ENCODE data around the gene CMTM4. TPM values are rescaled to one million over a fixed set of nuclear protein-coding genes. Genes with fewer than 3 reads are reported as not detected.
A peak's percentile ranks its signal among the peaks of the same experiment; 100 is the strongest.

The CMTM4 gene
- polyA plus RNA-seq, 1 of the 3 experiments (the other 2 are of a cell fraction): 21.7 TPM

GRCh38 chr16:66741169-66741900 is 44.8 kb upstream of the CMTM4 start:
- no peak overlapping the region for H3K4me3 ChIP-seq (ENCODE audit: low read depth in 2 of 2, low read length in 1 of 2)
- H3K4me2 ChIP-seq: peak overlapping the region; percentile 39
- no peaks in the 10 kb centered on the region for H3K9me3 ChIP-seq
- H3K27me3 ChIP-seq (ENCODE audit: insufficient read depth): no peaks in the 10 kb centered on the region
- POLR2A ChIA-PET: interaction anchor here (1.0 to 1.1 kb wide), 2 partner anchors 10 to 58 kb away, joined by 3 to 7 read pairs; partner anchors contain the start of gene DYNC1LI2
- WGBS (ENCODE audit: low lambda C conversion rate): 35% methylated on average over 10 of the region's 10 CpGs
- TF ChIP-seq NFIC (IDR thresholded peaks at IDR 0.05; ENCODE audit: borderline replicate concordance) (peak; percentile 88), MEF2A (IDR thresholded peaks at IDR 0.05; ENCODE audit: borderline replicate concordance, low read depth) (no peak), MXI1 (IDR thresholded peaks at IDR 0.05; ENCODE audit: low read depth, low read length) (peak; percentile 71), TCF12 (IDR thresholded peaks at IDR 0.05) (peak; percentile 40; the same call in 1 of the 2 replicates), USF1 (IDR thresholded peaks at IDR 0.05; ENCODE audit: borderline replicate concordance, low read depth) (no peak), YY1 (IDR thresholded peaks at IDR 0.05; ENCODE audit: low read depth) (0 out of 2 replicates have a peak, but pooled peaks have one; percentile 25), TAF1 (IDR thresholded peaks at IDR 0.05; ENCODE audit: borderline replicate concordance, low read depth, low read length) (no peak), FOXM1 (IDR thresholded peaks at IDR 0.05; ENCODE audit: low read depth) (no peak), NRF1 (IDR thresholded peaks at IDR 0.05; ENCODE audit: low read depth, low read length) (no peak), GABPA (IDR thresholded peaks at IDR 0.05; ENCODE audit: low read depth) (no peak), EZH2phosphoT487 (IDR thresholded peaks at IDR 0.05; ENCODE audit: borderline replicate concordance, low read depth) (no peak), RXRA (IDR thresholded peaks at IDR 0.05; ENCODE audit: borderline replicate concordance, low read depth) (no peak), EP300 (IDR thresholded peaks at IDR 0.05; ENCODE audit: borderline replicate concordance in 1 of 2, low read depth in 1 of 2, low read length in 1 of 2) (0 out of 4 replicates have a peak, but pooled peaks of 1 of the 2 experiments have one; percentile 27), FOXJ3 (CRISPR knock-in tag; IDR thresholded peaks at IDR 0.05) (0 out of 2 replicates have a peak, but pooled peaks have one; percentile 47), JUND (IDR thresholded peaks at IDR 0.05) (0 out of 2 replicates have a peak, but pooled peaks have one; percentile 48), ELF1 (IDR thresholded peaks at IDR 0.05) (no peak), CHD2 (IDR thresholded peaks at IDR 0.05; ENCODE audit: low read length, partially characterized antibody) (peak; percentile 26)
- TF ChIP-seq, protein P1, sequence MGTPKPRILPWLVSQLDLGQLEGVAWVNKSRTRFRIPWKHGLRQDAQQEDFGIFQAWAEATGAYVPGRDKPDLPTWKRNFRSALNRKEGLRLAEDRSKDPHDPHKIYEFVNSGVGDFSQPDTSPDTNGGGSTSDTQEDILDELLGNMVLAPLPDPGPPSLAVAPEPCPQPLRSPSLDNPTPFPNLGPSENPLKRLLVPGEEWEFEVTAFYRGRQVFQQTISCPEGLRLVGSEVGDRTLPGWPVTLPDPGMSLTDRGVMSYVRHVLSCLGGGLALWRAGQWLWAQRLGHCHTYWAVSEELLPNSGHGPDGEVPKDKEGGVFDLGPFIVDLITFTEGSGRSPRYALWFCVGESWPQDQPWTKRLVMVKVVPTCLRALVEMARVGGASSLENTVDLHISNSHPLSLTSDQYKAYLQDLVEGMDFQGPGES (IDR thresholded peaks at IDR 0.05; ENCODE audit: low read depth, low read length): no peak
- TF ChIP-seq, protein P2, sequence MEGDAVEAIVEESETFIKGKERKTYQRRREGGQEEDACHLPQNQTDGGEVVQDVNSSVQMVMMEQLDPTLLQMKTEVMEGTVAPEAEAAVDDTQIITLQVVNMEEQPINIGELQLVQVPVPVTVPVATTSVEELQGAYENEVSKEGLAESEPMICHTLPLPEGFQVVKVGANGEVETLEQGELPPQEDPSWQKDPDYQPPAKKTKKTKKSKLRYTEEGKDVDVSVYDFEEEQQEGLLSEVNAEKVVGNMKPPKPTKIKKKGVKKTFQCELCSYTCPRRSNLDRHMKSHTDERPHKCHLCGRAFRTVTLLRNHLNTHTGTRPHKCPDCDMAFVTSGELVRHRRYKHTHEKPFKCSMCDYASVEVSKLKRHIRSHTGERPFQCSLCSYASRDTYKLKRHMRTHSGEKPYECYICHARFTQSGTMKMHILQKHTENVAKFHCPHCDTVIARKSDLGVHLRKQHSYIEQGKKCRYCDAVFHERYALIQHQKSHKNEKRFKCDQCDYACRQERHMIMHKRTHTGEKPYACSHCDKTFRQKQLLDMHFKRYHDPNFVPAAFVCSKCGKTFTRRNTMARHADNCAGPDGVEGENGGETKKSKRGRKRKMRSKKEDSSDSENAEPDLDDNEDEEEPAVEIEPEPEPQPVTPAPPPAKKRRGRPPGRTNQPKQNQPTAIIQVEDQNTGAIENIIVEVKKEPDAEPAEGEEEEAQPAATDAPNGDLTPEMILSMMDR (IDR thresholded peaks at IDR 0.05): no peak
- TF ChIP-seq, protein P3, sequence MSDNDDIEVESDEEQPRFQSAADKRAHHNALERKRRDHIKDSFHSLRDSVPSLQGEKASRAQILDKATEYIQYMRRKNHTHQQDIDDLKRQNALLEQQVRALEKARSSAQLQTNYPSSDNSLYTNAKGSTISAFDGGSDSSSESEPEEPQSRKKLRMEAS (IDR thresholded peaks at IDR 0.05; ENCODE audit: low read depth): peak; percentile 64
- TF ChIP-seq, protein P4, sequence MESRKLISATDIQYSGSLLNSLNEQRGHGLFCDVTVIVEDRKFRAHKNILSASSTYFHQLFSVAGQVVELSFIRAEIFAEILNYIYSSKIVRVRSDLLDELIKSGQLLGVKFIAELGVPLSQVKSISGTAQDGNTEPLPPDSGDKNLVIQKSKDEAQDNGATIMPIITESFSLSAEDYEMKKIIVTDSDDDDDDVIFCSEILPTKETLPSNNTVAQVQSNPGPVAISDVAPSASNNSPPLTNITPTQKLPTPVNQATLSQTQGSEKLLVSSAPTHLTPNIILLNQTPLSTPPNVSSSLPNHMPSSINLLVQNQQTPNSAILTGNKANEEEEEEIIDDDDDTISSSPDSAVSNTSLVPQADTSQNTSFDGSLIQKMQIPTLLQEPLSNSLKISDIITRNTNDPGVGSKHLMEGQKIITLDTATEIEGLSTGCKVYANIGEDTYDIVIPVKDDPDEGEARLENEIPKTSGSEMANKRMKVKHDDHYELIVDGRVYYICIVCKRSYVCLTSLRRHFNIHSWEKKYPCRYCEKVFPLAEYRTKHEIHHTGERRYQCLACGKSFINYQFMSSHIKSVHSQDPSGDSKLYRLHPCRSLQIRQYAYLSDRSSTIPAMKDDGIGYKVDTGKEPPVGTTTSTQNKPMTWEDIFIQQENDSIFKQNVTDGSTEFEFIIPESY (IDR thresholded peaks at IDR 0.05; ENCODE audit: borderline replicate concordance, low read depth): no peak
- peak overlapping the region; percentile 24; the same call in 1 of the 2 replicates for H3K9ac ChIP-seq
- peaks cover 95% of the 10 kb centered on the region for H3K79me2 ChIP-seq (ENCODE audit: insufficient read depth)
- H3K9me2 ChIP-seq: no peaks in the 10 kb centered on the region
- H3K4me1 ChIP-seq (ENCODE audit: control insufficient read depth in 1 of 2, insufficient read depth in 2 of 2, low read depth in 1 of 2, low read length in 1 of 2): peaks cover 10 to 15% of the 10 kb centered on the region in 2 experiments; a peak in 3 of 4 replicates
- H3F3A ChIP-seq (replicated peaks; ENCODE audit: insufficient read depth): peaks cover 29% of the 10 kb centered on the region
- peaks cover 46 to 67% of the 10 kb centered on the region in 2 experiments for H3K36me3 ChIP-seq (replicated peaks in 1 of 2; ENCODE audit: control insufficient read depth in 1 of 2, insufficient read depth in 2 of 2, low read length in 1 of 2)
- H2AFZ ChIP-seq (ENCODE audit: low read depth): no peak overlapping the region
- peak overlapping the region; percentile 75 to 77 for H3K27ac ChIP-seq (ENCODE audit: low read depth in 2 of 2, low read length in 1 of 2)
- peak; percentile 79 for DNase-seq
- CTCF ChIA-PET: interaction anchor here (0.7 to 7.4 kb wide), 21 partner anchors 9 to 154 kb away, joined by 3 to 68 read pairs (median 5); partner anchors contain the start of genes CMTM4, DYNC1LI2 and NAE1
- peaks cover 75% of the 10 kb centered on the region for H4K20me1 ChIP-seq (ENCODE audit: insufficient read depth)
